Activated CD8-positive, alpha-beta T cell treated with anti-CD3 and anti-CD28 coated beads for 36 hours (primary cell): ENCODE measurements around the gene ADGRL2. TPM values are rescaled to one million over a fixed set of nuclear protein-coding genes. Genes with fewer than 3 reads are reported as not detected.

Experiments used
- ATAC-seq: fragments of 200-7000 bp; cut with Tn5 transposase; one replicate; pipeline ENCODE4 v1.10.0; 2021; ENCODE audit warnings: mild to moderate bottlenecking, moderate library complexity
- CTCF ChIA-PET: fragments of 350-600 bp; sonication (Branson Sonifier 250); formaldehyde crosslinking; loops from one replicate; lab custom pipeline; 2021; ENCODE audit warnings: antibody characterized with exemption; lab: Charles Lee
- POLR2A ChIA-PET: fragments of 350-600 bp; sonication (Branson Sonifier 250); formaldehyde crosslinking; loops from one replicate; lab custom pipeline; 2021; ENCODE audit warnings: antibody characterized with exemption; lab: Charles Lee
- DNase-seq: peaks from one replicate; pipeline ENCODE4 v3.0.0-alpha.2; 2020
- H3K27ac Mint-ChIP-seq: one replicate; pipeline ENCODE4 v1.8.0; 2021; ENCODE audit warnings: mild to moderate bottlenecking, mixed read lengths
- H3K27me3 Mint-ChIP-seq: one replicate; pipeline ENCODE4 v1.8.0; 2021; ENCODE audit warnings: mixed read lengths
- H3K36me3 Mint-ChIP-seq: one replicate; pipeline ENCODE4 v1.8.0; 2021; ENCODE audit warnings: low read depth, mixed read lengths
- H3K4me1 Mint-ChIP-seq: one replicate; pipeline ENCODE4 v1.8.0; 2021; ENCODE audit warnings: low read depth, mixed read lengths
- H3K4me3 Mint-ChIP-seq: one replicate; pipeline ENCODE4 v1.8.0; 2021; ENCODE audit warnings: mild to moderate bottlenecking, moderate library complexity, mixed read lengths
- H3K9me3 Mint-ChIP-seq: one replicate; pipeline ENCODE4 v1.8.0; 2021; ENCODE audit warnings: mixed read lengths
- intact Hi-C: fragments of 100-400 bp; cut with micrococcal nuclease; formaldehyde crosslinking; loops from one replicate; pipeline ENCODE4 v1.10.0; 2022
- total RNA-seq, 2 experiments: library from RNA; stranded (reverse); gene quantifications; one replicate each; pipeline ENCODE4 v1.2.3, GENCODE V29; 2021
- TF ChIP-seq, protein P1 (sequence below): fragments of 200-600 bp; IDR thresholded peaks from one replicate; pipeline ENCODE4 v1.8.0; 2022; ENCODE audit warnings: antibody characterized with exemption, mild to moderate bottlenecking

Gene ADGRL2
- total RNA-seq, 2 experiments from 2014 or later: not detected

DNA sequence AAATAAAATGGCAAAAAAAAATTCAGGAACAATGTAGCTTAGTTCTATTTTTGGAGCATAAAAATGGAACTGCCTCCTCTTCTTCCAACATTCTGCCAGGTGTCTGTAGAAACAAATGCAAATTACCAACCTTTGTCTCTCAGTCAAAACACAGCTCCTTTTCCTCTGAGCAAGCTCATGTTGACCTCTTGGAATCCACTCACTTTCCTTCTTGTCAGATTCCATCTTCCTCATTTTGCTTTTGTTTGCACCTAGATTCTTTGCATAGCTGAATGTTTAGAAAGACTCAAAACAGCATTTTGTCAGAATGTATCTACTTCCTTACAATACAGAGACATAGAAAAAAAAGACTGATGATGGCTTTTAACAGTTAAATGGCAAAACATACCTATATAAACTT, 178.2 kb downstream of the ADGRL2 start:
- TF ChIP-seq, protein P1, sequence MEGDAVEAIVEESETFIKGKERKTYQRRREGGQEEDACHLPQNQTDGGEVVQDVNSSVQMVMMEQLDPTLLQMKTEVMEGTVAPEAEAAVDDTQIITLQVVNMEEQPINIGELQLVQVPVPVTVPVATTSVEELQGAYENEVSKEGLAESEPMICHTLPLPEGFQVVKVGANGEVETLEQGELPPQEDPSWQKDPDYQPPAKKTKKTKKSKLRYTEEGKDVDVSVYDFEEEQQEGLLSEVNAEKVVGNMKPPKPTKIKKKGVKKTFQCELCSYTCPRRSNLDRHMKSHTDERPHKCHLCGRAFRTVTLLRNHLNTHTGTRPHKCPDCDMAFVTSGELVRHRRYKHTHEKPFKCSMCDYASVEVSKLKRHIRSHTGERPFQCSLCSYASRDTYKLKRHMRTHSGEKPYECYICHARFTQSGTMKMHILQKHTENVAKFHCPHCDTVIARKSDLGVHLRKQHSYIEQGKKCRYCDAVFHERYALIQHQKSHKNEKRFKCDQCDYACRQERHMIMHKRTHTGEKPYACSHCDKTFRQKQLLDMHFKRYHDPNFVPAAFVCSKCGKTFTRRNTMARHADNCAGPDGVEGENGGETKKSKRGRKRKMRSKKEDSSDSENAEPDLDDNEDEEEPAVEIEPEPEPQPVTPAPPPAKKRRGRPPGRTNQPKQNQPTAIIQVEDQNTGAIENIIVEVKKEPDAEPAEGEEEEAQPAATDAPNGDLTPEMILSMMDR: no peak
- CTCF ChIA-PET: no interaction called here
- H3K4me3 Mint-ChIP-seq: no peak overlapping the region
- no peak for ATAC-seq
- H3K9me3 Mint-ChIP-seq: no peaks in the 10 kb centered on the region
- no peak for DNase-seq
- H3K36me3 Mint-ChIP-seq: no peaks in the 10 kb centered on the region
- no peaks in the 10 kb centered on the region for H3K27me3 Mint-ChIP-seq
- H3K4me1 Mint-ChIP-seq: no peaks in the 10 kb centered on the region
- intact Hi-C loops: no loop called here
- no peak overlapping the region for H3K27ac Mint-ChIP-seq
- POLR2A ChIA-PET: no interaction called here

DNA sequence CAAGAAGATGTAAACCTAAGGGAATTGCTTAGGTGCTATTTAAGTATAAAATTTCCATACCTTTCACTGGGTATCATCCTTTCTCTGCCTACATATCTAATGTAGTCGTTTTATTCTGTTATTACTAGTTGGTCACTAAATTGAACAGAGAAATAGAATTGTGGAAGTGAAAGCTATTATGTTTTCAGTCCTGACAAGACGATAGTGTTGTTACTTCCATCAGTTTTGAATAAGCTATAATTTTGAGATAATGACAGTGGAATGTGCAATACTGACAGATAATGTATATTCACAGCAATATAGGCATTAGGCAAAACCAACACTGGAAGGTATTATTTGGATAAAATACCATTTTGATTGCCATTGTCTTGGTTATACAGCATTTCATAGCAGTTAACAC, 181.8 kb downstream of the ADGRL2 start:
- no peaks in the 10 kb centered on the region for H3K27me3 Mint-ChIP-seq
- POLR2A ChIA-PET: no interaction called here
- no peaks in the 10 kb centered on the region for H3K36me3 Mint-ChIP-seq
- ATAC-seq (no peak), DNase-seq (no peak)
- H3K27ac Mint-ChIP-seq: no peak overlapping the region
- no peak overlapping the region for H3K4me3 Mint-ChIP-seq
- no peaks in the 10 kb centered on the region for H3K9me3 Mint-ChIP-seq
- CTCF ChIA-PET: no interaction called here
- TF ChIP-seq, protein P1: no peak
- H3K4me1 Mint-ChIP-seq: no peaks in the 10 kb centered on the region
- intact Hi-C loops: no loop called here

DNA sequence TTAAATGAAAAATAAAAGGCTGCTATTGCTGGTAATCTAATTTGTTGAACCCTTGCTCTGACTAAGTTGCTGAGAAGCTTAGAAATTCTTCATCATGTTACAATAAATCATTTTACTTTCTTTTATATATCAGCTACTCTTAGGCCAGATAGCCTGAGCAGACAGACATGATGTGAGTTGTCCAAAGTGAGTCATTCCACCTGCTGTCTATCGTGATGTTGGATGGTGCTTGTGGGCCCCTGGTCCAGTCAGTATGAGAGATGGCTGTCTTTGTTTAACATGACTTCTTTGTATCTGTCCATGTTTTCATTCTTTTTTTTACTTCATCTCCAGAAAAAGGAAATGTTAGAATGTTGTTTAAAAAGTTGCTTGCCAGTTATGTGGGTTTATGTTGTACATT, 188.8 kb downstream of the ADGRL2 start:
- no peaks in the 10 kb centered on the region for H3K9me3 Mint-ChIP-seq
- TF ChIP-seq, protein P1: no peak
- H3K4me1 Mint-ChIP-seq: no peaks in the 10 kb centered on the region
- no peaks in the 10 kb centered on the region for H3K27me3 Mint-ChIP-seq
- ATAC-seq: no peak
- POLR2A ChIA-PET: no interaction called here
- CTCF ChIA-PET: no interaction called here
- H3K36me3 Mint-ChIP-seq: no peaks in the 10 kb centered on the region
- H3K27ac Mint-ChIP-seq: no peak overlapping the region
- no peak overlapping the region for H3K4me3 Mint-ChIP-seq
- intact Hi-C loops: no loop called here
- no peak for DNase-seq

DNA sequence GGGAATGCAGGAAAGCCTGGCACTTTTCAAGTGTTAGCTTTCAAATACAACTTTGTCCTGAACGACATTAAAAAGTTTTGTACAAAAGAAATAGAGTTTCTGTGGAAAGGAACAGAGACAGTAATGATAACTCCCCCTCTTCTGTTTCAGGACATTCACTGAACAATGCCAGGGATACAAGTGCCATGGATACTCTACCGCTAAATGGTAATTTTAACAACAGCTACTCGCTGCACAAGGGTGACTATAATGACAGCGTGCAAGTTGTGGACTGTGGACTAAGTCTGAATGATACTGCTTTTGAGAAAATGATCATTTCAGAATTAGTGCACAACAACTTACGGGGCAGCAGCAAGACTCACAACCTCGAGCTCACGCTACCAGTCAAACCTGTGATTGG, 189.5 kb downstream of the ADGRL2 start:
- intact Hi-C loops: no loop called here
- Mint-ChIP-seq H3K27me3 (no peaks in the 10 kb centered on the region), H3K27ac (no peak overlapping the region), H3K4me3 (no peak overlapping the region), H3K36me3 (no peaks in the 10 kb centered on the region), H3K4me1 (no peaks in the 10 kb centered on the region), H3K9me3 (no peaks in the 10 kb centered on the region)
- TF ChIP-seq, protein P1: no peak
- ChIA-PET CTCF (no interaction called here), POLR2A (interaction anchor here (0.5 kb wide), 1 partner anchor 757 kb away, joined by 3 read pairs; no protein-coding TSS in a partner anchor)
- no peak for DNase-seq
- ATAC-seq: no peak

DNA sequence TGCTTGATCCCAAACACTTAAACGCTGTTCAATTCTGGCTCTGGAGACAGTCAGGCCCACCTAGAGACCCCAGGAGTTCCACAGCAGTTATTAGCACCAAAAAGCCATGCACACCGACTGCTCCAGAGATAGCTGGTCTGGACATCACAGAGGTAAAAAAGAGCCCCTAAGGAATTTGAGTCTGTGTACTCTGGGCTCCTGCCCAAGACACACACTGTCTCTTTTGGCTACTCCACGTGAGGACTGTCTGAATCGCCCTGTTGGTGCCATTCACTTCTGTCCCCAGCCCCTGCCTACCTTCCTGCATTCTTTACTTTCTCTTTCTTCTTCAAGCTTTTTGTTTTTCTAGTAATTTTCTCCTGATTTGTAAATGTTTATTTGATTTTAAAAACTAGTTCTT, 197.4 kb downstream of the ADGRL2 start:
- no peaks in the 10 kb centered on the region for H3K27me3 Mint-ChIP-seq
- no peak for ATAC-seq

More for the DNA sequence above, 197.4 kb downstream of the ADGRL2 start:
- H3K27ac Mint-ChIP-seq: no peak overlapping the region
- CTCF ChIA-PET: no interaction called here
- H3K9me3 Mint-ChIP-seq: no peaks in the 10 kb centered on the region
- no peak overlapping the region for H3K4me3 Mint-ChIP-seq
- intact Hi-C loops: no loop called here
- POLR2A ChIA-PET: no interaction called here
- H3K36me3 Mint-ChIP-seq: no peaks in the 10 kb centered on the region
- no peak for DNase-seq
- TF ChIP-seq, protein P1: no peak
- H3K4me1 Mint-ChIP-seq: no peaks in the 10 kb centered on the region
